PC-3 (cell line): ENCODE results near the gene TMPRSS13. TPM values are rescaled to one million over a fixed set of nuclear protein-coding genes. Genes with fewer than 3 reads are reported as not detected.

ENCODE experiments used
- ATAC-seq: fragments of 200-7000 bp; cut with Tn5 transposase; 2 replicates; pipeline ENCODE4 v1.9.1; 2020; ENCODE audit warnings: mild to moderate bottlenecking, moderate library complexity
- BruUV-seq: library from RNA; stranded (reverse); fragments of 400-500 nt; replicated peaks from 2 replicates; lab custom pipeline; 2021; lab: Mats Ljungman, UMichigan
- CTCF ChIA-PET: fragments of 300-600 bp; sonication (Branson Sonifier 250); formaldehyde crosslinking; loops from one replicate; lab custom pipeline; 2022; ENCODE audit warnings: antibody characterized with exemption; lab: Charles Lee
- POLR2A ChIA-PET: fragments of 300-600 bp; sonication (Branson Sonifier 250); formaldehyde crosslinking; loops from one replicate; lab custom pipeline; 2022; ENCODE audit warnings: antibody characterized with exemption; ENCODE audit not compliant: unreplicated experiment; lab: Charles Lee
- DNase-seq: peaks from one replicate; pipeline ENCODE4 v3.0.0-alpha.2; 2015
- H2AFZ ChIP-seq: fragments of 300-600 bp; sonication (generic); 2 replicates; pipeline ENCODE4 v1.6.0; 2016; ENCODE audit warnings: antibody characterized with exemption, low read length
- H3F3A ChIP-seq: fragments of 300-600 bp; sonication (generic); one replicate; pipeline ENCODE4 v1.6.0; 2017; ENCODE audit warnings: antibody characterized with exemption, low read length, control low read depth, mild to moderate bottlenecking; ENCODE audit not compliant: unreplicated experiment
- H3K27ac ChIP-seq: fragments of 300-600 bp; sonication (generic); 2 replicates; pipeline ENCODE4 v1.5.1; 2016; ENCODE audit warnings: mild to moderate bottlenecking, low read length
- H3K27me3 ChIP-seq: fragments of 300-600 bp; sonication (generic); 2 replicates; pipeline ENCODE4 v1.6.1; 2016; ENCODE audit warnings: low read length, mixed read lengths
- H3K36me3 ChIP-seq: fragments of 300-600 bp; sonication (generic); 2 replicates; pipeline ENCODE4 v1.6.1; 2016; ENCODE audit warnings: low read depth, mixed run types, low read length, mixed read lengths
- H3K4me1 ChIP-seq: fragments of 300-600 bp; sonication (generic); 2 replicates; pipeline ENCODE4 v1.5.1; 2016; ENCODE audit warnings: low read length; ENCODE audit not compliant: insufficient read depth
- H3K4me2 ChIP-seq: fragments of 300-600 bp; sonication (generic); 2 replicates; pipeline ENCODE4 v1.6.0; 2016; ENCODE audit warnings: low read length
- H3K4me3 ChIP-seq: fragments of 300-600 bp; sonication (generic); 2 replicates; pipeline ENCODE4 v1.5.1; 2016; ENCODE audit warnings: mild to moderate bottlenecking, low read length, mixed read lengths
- H3K79me2 ChIP-seq: fragments of 300-600 bp; sonication (generic); 2 replicates; pipeline ENCODE4 v1.6.1; 2017; ENCODE audit warnings: low read length, mixed read lengths
- H3K9ac ChIP-seq: fragments of 300-600 bp; sonication (generic); 2 replicates; pipeline ENCODE4 v1.6.0; 2016; ENCODE audit warnings: mild to moderate bottlenecking, low read length
- H3K9me2 ChIP-seq: fragments of 300-600 bp; sonication (generic); replicated peaks from 2 replicates; pipeline ENCODE4 v1.6.1; 2016; ENCODE audit warnings: mixed run types, low read length, mixed read lengths
- H3K9me3 ChIP-seq: fragments of 300-600 bp; sonication (generic); 2 replicates; pipeline ENCODE4 v1.6.1; 2016; ENCODE audit warnings: low read length, mixed read lengths
- H4K20me1 ChIP-seq: fragments of 300-600 bp; sonication (generic); 2 replicates; pipeline ENCODE4 v1.6.1; 2016; ENCODE audit warnings: low read length, mixed read lengths
- EZH2 ChIP-seq: fragments of 300-600 bp; sonication (generic); IDR thresholded peaks from one replicate; pipeline ENCODE4 v1.6.1; 2017; ENCODE audit warnings: antibody characterized with exemption, mild to moderate bottlenecking, low read length; ENCODE audit not compliant: unreplicated experiment
- EZH2phosphoT487 ChIP-seq: fragments of 300-600 bp; sonication (generic); IDR thresholded peaks from 2 replicates; pipeline ENCODE4 v1.6.1; 2018; ENCODE audit warnings: mild to moderate bottlenecking, antibody characterized with exemption, low read length, borderline replicate concordance
- intact Hi-C: fragments of 100-400 bp; cut with micrococcal nuclease; formaldehyde crosslinking; loops from 2 replicates; pipeline ENCODE4 v1.9.0; 2023
- total RNA-seq: library from RNA; depleted of rRNA; stranded (reverse); fragments of >200 nt; gene quantifications from 2 replicates; pipeline ENCODE4 v1.2.3, GENCODE V29; 2014
- TF ChIP-seq, protein P1 (sequence below): fragments of 300-600 bp; sonication (generic); conservative IDR thresholded peaks from 2 replicates; pipeline ENCODE4 v1.5.1; 2017; ENCODE audit warnings: antibody characterized with exemption, low read depth, mild to moderate bottlenecking, low read length

Gene TMPRSS13
- total RNA-seq, 1 experiment from 2014 or later, result 2.9 TPM

DNA sequence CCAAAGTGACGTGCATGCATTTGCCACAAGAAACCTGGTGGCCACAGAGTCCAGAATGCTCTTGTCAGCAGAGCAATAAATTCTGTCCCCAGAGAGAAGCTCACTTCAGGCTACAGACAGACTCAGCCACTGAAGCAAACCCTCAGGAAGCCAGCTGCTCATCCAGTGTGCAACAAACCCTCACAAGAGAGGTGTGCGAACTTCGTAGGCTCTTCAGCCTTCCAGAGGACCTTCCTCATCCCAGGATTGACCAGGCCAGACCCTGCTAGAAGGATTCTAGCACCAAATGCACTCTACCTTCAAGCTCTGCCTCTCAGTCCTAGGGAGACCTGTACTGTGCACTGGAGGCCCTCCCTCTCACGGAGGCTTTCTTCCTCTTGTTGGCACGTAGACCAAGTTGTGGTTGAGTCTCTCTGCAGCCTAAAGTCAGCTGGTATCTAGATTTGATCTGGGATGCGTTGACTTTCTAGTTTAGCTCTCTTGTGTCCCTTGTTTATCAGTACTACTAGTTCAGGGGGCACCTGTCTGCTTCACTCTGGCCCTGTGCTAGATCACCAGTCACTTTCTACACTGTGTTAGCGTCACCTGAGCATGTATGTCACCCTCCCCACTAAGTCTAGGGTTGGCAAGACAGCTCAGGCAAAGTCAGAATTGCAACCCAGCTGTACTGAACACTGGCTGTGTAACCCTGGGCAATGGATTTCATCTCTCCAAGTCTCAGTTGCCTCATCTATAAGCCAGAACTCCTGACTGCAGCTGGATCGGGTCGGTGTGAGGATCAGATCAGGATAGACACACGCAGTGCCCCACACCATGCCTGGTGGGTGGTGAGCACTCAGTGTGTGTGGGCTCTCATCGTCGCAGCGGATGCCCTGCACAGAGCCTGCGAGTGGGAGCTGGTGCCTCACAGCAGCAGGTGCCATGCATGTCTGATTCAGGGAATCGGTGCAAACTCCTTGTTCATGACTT lies 22.1 kb upstream of the TMPRSS13 start:
- intact Hi-C loops, result loop anchor here (10.0 kb wide), 1 partner anchor 104 kb away; no protein-coding TSS in a partner anchor

DNA sequence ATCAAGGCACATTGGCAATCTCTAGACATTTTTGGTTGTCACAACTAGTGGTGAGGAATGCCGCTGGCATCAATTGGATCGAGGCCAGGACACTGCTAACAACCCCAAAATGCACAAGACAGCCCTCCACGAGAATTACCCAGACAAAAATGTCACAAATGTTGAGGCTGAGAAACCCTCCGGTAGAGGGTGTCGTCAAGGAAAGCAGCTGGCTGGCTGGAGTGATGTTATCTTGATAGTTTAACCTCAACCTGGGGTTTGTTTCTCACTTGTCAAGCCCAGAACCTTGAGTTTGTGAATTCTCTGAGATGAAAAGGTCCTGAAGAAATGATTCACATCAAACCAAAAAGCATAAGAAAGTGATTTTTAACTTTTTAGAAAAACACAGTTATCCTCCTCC lies 21.1 kb upstream of the TMPRSS13 start:
- no peaks in the 10 kb centered on the region for H3K9me2 ChIP-seq
- intact Hi-C loops, result loop anchor here (10.0 kb wide), 1 partner anchor 104 kb away; no protein-coding TSS in a partner anchor
- DNase-seq (peak; percentile 18), ATAC-seq (no peak)
- no peak overlapping the region for H3K4me3 ChIP-seq
- no peaks in the 10 kb centered on the region for H3F3A ChIP-seq
- H3K36me3 ChIP-seq, result no peaks in the 10 kb centered on the region
- no peaks in the 10 kb centered on the region for H3K79me2 ChIP-seq
- no peaks in the 10 kb centered on the region for H3K9me3 ChIP-seq
- no peak overlapping the region for H3K27ac ChIP-seq
- no peak overlapping the region for H3K4me2 ChIP-seq
- BruUV-seq, result no TSS peak
- no peak overlapping the region for H3K9ac ChIP-seq
- H2AFZ ChIP-seq, result no peak overlapping the region
- TF ChIP-seq, protein P1, sequence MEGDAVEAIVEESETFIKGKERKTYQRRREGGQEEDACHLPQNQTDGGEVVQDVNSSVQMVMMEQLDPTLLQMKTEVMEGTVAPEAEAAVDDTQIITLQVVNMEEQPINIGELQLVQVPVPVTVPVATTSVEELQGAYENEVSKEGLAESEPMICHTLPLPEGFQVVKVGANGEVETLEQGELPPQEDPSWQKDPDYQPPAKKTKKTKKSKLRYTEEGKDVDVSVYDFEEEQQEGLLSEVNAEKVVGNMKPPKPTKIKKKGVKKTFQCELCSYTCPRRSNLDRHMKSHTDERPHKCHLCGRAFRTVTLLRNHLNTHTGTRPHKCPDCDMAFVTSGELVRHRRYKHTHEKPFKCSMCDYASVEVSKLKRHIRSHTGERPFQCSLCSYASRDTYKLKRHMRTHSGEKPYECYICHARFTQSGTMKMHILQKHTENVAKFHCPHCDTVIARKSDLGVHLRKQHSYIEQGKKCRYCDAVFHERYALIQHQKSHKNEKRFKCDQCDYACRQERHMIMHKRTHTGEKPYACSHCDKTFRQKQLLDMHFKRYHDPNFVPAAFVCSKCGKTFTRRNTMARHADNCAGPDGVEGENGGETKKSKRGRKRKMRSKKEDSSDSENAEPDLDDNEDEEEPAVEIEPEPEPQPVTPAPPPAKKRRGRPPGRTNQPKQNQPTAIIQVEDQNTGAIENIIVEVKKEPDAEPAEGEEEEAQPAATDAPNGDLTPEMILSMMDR, result 0 out of 2 replicates have a peak, but pooled peaks have one; percentile 33
- TF ChIP-seq EZH2, result no peak
- POLR2A ChIA-PET, result interaction anchor here (0.7 kb wide), 1 partner anchor 11 kb away, joined by 4 read pairs; no protein-coding TSS in a partner anchor
- CTCF ChIA-PET, result no interaction called here
- H3K27me3 ChIP-seq, result peaks cover 64% of the 10 kb centered on the region
- no peaks in the 10 kb centered on the region for H4K20me1 ChIP-seq
- H3K4me1 ChIP-seq, result 0 out of 2 replicates have a peak, but pooled peaks cover 4% of the 10 kb centered on the region

More for the DNA sequence above, 22.1 kb upstream of the TMPRSS13 start:
- no peak for DNase-seq
- CTCF ChIA-PET, result no interaction called here
- Histone ChIP-seq H3K36me3 (no peaks in the 10 kb centered on the region), H3K27me3 (peaks cover 74% of the 10 kb centered on the region), H3K79me2 (no peaks in the 10 kb centered on the region), H3K9ac (no peak overlapping the region), H4K20me1 (no peaks in the 10 kb centered on the region), H3F3A (no peaks in the 10 kb centered on the region), H3K4me2 (no peak overlapping the region), H3K4me3 (no peak overlapping the region), H3K9me3 (no peaks in the 10 kb centered on the region), H2AFZ (no peak overlapping the region), H3K9me2 (no peaks in the 10 kb centered on the region), H3K4me1 (0 out of 2 replicates have a peak, but pooled peaks cover 4% of the 10 kb centered on the region), H3K27ac (no peak overlapping the region)
- no peak for ATAC-seq
- BruUV-seq, result no TSS peak
- TF ChIP-seq EZH2 (no peak), EZH2phosphoT487 (no peak)
- TF ChIP-seq, protein P1, result no peak
- POLR2A ChIA-PET, result interaction anchor here (0.7 kb wide), 1 partner anchor 10 kb away, joined by 4 read pairs; no protein-coding TSS in a partner anchor
